GM21619 (cell line): ENCODE data around the gene ZBTB20.
A peak's percentile ranks its signal among the peaks of the same experiment; 100 is the strongest.

Experiments used
- ATAC-seq: cut with Tn5 transposase; IDR thresholded peaks from one replicate; pipeline ENCODE4 v1.9.1; 2021; ENCODE audit not compliant: unreplicated experiment

The ZBTB20 gene

DNA sequence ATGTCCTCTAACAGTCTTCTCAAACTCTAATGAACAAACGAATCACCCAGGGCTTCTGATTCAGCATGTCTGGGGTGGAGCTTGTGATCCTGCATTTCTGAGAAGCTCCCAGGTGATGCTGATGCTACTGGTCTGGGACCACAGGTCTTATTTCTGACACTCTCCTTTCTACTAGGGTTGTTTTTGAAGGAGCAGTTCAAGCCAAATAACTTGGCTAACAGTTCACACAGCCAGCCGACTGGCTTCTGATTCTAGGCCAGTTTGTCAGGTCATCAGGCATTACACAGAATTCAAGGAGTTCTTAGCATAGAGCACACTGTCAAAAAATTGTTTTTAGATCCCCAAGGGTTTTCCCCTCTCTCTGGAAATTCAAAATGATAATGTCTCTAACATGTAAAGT, 752.5 kb downstream of the ZBTB20 start:
- no peak for ATAC-seq

DNA sequence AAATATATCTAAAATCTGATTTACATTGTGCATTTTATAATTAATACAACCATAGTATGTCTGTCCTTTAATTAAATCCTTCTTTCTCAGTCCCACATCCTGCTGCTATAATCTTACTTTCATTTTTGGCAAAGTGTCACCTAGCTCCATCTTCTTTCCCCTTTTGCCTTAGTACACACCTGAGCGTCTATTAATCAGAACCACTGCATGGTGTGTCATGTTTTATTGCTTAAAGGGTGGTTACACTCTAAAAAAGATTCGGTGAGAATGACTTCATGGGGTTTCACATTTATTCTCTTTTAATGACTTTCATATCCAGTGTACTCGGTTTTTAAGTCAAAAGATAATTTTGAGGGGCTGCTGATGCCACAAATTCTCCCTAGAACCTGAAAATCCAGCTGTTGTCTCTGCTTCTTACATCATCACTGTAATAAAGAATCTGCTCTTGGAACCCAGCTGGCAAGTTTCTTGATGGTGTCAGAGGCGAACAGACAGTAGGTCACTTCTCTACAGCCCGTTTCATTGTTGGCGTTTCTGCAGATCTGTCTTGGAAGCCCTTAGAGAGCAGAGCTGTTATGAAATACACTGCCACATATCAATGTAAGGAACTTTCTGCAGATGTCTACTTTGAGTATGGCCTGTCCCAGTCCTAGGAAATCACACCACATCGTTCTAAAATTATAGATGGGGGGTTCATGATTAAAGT, 753.6 kb downstream of the ZBTB20 start:
- no peak for ATAC-seq

DNA sequence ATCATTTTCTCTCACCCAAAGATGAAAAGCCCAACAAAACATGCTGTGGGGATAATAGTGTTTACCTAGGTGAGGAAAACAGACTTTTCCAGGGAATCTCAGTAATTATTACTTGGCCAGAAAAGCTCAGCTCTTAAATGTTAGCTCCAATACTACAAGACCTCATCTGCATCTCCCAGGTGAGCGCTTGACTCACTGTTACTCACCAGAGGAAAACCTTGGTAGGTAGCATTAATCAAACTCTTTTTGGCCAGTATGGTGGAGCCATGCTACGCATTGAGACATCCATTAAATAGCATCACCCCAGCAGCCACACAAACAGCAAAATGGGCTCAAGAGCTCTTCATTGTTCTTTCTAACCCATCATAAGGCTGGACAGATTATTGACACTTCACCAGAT, 754.3 kb downstream of the ZBTB20 start:
- no peak for ATAC-seq

DNA sequence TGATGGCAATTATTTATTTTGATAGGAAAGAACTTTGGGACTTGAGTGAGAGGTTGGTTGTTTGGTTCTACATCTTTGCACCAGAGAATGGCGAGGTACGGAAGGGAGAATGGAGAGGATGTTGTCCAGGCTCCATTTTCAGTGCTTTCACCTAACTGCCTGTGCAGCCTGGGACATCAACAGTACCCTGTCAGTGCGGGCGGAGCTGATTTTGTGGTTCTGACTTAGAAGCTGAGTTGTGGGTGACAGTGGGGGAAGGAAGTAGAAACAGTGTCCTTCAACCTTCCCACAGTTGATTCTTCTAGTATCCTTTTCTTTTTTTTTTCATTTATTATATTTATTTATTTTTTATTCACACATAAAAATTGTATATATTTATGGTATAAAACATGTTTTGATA, 757.9 kb downstream of the ZBTB20 start:
- ATAC-seq, result no peak

DNA sequence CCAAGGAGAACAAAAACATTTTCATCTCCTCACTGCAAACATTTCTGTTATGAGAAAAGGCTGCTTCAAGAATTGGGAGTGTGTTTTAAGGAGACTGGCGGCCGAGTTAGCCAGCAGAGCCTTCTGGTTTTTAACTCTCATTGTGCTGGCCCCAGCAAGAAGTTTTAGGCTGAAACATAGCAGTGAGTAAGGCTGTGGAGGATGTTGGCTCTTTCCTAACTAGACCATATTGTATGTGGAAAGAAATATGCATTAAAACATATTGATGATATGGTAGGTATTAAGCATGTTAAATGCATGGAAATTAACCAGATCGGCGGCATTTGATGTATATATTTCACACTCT, 762.6 kb downstream of the ZBTB20 start:
- no peak for ATAC-seq

DNA sequence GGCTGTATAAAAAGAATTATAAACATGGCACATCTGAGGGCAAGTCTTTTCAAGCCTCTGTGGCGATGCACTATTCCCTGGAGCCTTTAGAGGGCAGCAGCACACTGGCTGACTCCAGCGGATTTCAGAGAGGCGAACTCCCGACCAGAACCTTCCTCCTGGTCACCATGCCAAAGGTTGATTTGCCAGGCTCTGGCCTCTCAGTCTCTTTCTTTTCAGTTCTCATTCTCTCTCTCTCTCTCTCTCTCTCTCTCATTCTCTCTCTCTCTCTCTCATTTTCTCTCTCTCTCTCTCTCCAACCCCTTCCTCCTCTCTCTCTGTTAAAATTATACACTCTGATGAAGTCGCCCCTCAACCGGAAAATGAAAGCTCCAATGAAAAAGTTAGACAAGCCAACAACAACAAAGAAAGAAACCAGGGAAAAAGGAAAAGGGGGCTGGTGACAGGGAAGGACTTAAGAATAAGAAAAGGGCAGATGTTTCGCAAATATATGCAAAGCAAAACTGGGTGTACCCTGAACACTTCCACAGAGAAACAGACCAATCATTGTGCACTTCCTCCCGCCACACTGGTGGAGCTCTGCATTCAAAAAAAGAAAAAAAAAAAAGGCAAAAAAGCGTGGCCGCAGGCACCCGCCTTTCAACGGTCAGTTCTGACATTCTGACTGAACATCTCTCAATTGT, 763.1 kb downstream of the ZBTB20 start:
- peak; percentile 87 for ATAC-seq

DNA sequence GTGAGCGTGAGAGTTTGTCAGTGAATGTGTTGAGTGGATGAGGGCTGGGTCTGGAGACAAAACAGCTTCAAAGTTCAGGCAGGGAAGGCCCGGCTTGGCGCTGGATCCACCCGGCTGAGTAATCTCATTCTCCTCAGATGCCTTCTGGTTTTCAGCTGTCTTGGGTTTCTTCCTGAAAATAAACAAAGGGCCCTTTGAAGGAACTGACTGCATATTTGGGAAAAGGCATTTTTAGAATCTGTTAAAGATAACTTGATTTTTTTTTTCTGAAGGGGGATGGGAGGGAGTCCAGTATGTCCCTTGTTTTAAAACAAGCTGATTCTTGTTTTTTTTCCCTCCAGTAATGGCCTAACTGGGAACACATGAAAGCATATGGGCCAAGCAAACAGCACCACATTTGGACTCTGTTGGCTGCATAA, 766.8 kb downstream of the ZBTB20 start:
- no peak for ATAC-seq

DNA sequence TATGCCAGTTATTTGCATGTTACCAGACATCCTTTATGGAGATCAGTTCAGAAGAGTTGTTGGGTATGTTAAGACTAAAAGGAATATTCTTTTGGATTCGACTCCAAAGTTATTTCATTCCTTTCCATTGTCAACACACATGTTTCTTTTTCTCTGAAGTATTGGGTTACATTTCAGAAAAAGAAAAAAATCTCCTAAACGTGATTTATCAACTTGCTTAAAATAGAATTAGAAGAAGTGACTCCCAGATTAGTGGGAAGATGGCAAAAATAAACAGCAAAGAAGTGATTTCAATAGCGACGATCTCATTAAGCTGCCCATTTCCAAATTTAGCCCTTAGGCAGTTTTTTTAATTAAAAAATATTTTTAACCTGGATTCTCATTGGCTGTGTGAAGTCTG, 767.8 kb downstream of the ZBTB20 start:
- no peak for ATAC-seq

DNA sequence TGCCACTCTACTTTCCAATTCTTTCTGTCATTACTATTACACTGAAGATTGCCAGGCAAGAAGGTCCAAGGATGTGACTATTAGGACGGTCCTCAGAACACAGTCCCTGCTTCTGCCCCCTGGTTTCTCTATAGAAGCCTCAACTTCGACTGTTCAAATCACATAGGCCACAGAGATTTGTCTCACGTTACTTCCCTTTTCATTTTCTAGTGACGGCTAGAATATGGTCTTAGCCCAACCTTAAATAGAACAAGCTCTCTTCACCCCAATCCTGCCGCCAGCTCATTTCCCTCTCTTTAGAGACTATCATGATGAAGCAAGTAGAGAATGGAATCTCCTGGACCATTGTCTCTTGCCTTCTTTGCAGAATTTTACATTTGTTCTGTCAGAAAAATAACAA, 768.3 kb downstream of the ZBTB20 start:
- ATAC-seq, result no peak

DNA sequence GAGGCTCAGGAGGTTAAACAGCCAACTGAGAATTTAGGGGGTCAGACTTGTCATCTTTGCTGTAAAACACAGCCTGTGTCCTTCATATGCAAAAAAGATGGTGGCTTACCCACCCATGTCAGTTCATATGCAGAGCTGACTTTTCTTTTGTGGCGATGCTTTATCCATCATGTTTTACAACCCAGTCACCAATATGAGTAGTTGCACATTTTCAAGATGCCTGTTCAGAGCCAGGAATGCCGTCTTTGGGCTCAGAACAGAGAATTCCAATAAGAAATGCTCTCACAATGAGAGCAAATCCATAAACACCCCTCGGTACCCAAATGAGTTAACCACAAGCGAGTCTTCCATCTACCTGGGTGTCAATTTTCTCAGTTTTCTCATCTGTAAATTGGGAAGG, 769.7 kb downstream of the ZBTB20 start:
- ATAC-seq, result no peak

DNA sequence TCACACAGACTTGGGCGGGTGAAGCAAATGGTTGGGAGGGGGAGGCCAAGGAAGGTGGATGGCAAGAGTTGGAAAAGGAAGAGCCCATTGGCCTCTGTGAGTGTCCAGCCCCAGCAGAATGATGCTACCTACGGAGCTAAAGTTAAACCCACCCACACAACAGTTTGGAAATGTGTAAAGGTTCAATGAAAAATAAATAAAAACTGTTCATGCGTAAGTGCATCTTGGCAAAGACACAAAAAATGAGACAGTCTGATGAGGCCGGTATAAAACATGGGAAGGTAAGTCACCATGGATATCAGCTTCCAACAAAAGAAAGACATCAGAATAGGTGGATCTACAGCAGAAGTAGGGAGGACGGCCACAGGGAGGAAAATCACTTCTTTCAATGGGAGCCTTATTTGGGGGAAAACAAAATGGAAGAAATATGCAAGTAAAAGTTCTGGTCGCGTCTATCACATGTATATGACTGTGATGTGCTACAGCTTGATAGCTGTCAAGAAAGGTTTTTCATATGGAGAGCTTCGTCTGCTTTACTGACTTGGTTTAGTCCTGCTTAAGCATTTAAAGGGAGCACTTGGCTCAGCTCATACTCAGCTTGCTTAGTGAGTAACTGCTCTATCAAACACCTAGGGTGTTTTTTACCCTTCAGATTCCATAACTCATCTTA, 770.4 kb downstream of the ZBTB20 start:
- no peak for ATAC-seq

DNA sequence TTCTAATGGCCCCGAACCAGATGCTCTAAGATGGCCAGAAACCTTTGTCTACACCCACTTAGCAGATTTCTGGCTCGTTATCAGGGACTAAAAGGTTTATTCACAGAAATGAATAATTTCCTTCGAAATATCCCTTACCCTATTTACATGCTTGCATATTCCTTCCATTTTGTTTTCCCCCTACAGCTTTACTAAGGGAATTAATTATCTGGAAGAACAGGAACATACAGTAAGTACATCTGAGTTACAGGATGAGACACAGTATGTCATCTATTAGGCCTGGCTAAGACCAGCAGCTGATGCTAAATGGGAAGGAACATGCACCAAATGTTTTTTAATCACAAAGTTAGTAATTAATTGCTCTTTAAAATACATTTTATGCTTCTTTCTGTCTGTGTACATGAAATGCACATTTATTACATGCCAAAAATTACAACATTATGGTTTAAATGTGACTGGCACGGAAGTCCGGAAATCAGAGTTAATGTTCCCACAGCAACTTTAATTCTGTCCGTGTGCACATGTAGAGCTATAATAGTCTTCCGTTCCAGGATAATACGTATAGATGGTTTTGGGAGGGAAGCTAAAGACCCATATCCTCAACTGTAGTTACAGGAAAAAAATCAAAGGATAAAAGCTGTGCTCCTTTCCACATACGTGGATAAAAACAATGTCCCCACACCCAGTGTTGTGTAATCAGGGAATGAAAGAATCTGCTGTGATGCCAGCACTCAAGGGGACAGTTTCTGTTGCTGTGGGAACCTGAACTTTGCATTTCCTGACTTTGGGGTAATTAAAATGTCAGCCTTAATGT, 771.3 kb downstream of the ZBTB20 start:
- ATAC-seq, result no peak

DNA sequence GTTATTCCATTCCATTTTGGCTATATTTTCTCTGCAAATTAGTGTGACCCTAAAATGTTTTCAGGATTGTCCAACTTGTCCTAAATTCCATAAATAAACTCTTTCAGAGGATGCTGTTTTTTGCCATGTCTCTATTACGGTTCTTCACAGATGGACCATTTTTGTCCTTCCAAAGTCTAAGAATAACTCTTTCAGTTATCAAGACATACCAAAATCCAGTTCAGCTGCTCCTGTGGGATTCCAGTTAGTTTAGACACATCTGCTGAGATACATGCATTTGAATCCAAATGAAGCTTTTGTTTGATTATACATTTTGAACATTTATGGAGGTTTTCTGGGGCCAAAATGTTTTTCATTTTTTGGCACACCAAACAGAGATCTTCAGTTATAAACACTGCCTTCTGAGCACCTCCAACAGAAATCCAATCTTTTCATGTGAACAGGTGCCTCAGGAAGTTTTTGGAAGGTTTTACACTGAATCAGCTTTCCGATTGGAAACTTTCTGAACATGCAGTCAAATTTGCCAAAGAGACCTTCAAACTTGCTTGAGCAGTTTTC, 772.6 kb downstream of the ZBTB20 start:
- ATAC-seq, result no peak

DNA sequence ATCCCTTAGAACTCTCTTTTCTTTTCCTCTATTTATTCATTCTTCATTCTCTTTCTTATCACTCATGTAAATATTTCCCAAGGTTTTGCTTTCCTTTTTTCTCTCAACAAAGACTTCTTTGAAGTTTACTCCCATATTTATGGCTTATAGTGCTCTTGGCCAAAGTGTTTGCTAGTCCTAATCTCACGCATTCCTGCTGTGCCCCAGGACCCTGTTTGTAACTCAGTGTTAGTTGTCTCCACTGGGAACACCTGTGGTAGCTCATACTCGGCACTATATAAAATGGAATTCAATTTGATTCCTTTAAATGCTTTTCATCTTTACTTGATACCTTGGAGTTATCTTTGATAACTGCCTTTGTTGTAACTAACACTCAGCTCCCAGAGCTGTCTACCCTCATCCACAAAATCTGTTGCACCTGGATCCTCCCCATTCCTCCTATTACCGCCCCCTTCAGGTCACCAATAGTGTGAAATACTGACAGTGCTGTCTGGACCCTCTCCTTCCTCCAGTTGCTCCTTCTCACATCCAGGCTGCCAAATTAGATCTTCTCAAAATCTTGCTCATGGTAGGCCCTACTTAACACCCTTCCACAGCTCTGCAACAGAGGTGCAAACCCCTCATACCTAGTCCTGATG, 776.4 kb downstream of the ZBTB20 start:
- no peak for ATAC-seq

DNA sequence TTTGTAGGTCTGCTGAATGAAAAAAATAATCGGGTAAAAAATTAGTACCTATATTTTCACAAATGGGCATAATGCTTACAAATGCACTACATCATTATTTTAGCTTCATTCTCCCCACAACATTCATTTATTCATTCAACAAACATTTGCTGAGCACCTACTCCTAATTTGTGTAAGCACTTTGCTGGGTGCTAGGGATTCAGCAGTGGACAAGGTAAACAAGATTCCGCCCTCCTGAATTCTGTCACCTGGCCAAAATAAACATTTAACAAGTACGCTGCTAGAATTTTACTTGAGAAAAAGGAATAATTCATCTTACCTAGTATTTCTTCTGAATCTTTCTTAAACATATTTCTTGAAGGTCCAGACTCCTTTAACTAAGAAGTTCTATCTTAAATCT, 781.2 kb downstream of the ZBTB20 start:
- no peak for ATAC-seq

DNA sequence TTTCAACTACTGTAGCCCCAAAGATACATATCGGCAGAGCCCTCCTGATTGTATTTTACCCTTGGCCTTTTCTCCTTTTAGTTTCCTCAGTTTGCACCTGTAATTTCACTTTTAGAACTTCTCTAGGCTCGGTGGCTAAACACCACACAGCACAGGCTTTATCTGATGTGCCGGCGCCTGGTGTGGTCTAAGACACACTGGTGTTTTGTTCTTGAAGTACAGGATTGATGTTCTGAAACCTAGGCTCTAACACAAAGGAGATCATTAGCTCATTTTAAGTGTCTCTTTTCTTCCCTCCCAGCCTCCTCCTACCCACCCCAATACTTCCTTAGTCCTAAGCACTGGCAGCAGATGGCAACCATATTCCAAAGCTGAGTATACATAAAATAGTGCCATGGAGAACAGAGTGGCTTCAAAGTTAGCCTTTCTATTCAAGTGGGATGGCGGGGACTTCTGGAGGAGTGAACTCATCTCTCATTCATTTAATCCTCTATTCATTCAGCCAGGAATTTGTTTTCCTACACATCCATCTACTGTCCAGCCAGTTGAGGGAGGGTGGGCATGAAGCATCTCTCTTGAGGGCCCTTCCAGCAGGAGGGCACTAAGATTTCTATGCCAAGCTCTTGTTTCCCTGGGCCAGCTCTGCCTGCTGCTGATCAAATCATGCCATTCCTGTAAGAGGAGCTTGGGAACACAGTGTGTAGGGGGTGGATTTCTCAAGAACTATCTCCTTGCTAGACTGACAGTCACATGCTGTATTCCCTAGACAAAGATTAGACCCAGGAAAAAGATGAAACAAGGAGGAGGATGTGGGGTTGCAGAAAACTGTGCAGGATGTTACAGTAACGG, 782.1 kb downstream of the ZBTB20 start:
- ATAC-seq, result no peak

DNA sequence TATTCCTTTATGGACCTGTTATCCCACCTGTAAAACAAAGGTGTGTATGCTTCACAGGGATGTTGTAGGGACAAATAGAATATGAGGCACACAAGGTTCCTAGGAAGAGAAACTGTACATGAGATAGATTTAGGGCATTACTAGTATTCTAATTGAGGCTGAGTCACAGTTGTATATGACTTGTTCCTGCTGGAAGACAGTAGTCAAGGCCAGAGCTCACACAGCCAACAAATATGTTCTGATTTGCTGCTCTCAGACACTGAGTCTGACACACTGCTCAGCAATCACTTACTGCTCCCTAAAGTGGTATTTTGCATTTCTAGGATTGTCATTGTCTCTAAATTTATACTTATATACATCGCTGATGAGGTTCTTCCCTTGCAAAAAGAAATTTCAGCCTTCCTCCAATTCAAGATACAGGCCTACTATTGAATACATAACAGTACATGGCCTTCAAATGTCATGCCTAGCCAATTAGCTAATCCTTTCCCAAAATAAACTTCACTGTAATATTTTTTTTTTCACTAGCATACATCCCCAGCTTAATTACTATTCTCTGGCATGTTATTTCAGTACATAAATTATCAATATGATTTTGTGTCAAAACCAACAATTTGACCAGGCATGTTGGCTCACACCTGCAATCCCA, 783.4 kb downstream of the ZBTB20 start:
- no peak for ATAC-seq

DNA sequence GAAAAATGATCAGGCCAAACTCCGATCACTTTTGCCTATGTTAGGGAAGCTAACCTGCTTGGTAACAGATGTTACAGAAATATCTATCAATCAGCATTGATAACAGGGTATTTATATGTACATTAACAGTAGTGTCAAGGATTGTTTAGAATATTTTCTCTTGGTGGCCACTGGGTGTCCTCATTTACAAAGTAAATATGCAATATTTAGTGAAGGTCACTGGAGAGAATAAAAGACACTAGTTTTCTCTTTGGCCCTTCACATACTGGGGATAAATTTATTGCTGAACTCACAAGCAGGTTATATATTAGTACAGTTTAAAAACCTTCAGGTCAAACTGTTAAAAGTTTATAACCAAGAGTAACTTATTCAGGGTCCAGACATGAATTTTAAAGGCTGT, 784.3 kb downstream of the ZBTB20 start:
- peak; percentile 64 for ATAC-seq

DNA sequence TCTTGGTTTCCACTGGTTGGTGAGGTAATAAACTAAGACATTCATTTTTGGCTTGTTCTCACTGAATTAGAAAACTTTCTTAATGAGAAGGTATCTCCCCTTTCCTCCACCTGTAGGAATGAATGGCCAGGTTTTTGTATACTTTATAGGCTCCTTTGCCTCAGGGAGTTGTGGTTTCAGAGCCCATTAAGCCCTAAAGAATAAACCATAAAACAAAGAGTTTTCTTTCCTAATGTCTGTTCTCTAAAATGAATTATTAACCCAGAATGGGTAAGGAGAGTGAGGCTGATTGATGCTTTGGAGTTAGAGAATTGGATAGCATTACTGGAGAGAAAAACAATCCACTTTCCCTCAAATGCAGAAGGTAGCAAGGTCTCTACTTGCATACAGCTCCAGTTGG, 785.7 kb downstream of the ZBTB20 start:
- no peak for ATAC-seq
